ENCODE measurements around the gene SPATA4.
"Not testable (repeated sequence)": the region's sequence is repeated elsewhere in the genome, so short reads cannot be mapped to it uniquely, and the experiment has no call there.

Gene SPATA4

DNA sequence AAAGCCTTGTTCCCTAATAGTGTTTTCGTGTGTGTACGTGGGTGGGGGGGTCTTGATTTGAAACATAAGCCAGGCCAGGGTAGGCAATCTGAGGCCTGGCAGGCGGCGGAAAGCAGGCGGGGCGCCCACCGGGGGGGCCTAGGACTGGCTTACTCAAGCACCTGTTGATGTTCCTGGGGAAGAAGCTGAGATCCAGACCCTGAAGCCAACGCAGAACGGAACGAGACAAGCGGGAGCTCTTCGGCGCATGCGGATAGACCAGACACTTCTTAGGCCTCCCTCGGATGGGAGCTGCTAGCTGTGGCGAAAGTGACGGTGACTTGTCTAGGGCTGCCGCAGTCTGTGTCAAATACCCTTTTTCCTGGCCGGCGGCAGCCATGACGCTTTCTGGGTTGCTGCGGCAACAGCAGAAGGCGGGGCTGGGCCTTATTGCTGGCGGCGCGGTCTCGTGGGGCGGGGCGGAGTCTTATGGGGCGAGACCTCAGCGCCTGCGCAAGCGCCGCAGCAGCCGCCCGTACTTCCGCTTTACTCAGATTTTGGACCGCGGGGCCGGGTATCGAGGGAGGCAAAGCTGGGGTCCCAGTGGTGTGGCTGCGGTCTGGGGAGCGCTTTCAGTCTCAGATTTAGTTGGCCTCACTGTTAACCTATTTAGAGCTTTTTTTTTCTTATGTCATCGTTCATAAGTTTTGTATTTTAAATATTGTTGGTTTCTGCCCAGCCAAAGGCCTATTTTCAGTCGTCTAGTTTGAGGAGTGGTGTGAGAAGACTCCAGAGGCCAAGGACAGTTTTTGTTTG is at the start of gene SPATA4:
TSS of gene SPATA4 (minus strand) at position 402 of the 795 bp plus-strand sequence. CDS start at position 379, 23 bp downstream.
- peak; percentile 74 to 93 (median 78) for DNase-seq

DNA sequence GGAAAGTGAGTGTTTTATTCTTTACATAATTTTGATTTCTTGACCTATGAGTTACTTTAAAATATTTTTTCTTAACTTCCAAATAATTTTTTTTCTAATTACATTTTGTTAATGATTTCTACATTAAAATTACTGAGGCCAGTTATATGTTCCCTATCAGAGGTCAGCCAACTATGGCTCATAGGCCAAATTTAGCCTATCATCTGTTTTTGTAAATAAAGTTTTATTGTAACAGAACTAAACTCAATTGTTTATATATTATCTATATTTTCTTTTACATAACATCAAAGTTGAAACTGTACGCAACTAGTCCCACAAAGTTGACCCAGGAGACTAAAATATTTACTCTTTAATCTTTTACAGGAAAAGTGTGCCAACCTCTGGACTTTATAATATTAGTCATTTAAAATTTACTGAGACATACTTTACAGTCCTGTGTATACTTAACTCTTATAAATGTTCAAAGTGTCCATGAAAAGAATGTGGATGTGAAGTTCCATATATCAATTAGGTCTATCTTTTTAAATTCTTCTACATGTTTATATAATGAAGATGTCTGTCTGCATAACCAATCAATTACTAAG is 47.5 kb upstream of the SPATA4 start:
- DNase-seq = no peak

DNA sequence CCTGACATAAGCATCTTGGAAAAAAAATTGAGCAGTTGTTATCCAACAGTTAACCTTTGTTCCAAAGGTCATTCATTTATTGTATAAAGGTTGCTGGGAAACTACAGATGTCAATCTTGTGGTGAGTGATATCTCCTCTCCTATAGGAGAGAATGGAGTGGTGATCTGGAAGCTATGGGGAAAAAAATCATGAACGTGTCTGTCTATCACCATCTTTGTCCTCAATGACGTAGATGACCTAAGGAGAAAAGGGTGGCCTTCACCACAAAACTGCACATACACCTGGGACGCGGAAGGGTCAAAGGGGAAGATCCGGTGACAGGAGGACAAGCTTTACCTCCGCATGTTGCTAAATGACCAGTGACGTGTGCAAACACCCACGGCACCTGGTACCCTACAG is 46.3 kb upstream of the SPATA4 start:
- no peak for DNase-seq

DNA sequence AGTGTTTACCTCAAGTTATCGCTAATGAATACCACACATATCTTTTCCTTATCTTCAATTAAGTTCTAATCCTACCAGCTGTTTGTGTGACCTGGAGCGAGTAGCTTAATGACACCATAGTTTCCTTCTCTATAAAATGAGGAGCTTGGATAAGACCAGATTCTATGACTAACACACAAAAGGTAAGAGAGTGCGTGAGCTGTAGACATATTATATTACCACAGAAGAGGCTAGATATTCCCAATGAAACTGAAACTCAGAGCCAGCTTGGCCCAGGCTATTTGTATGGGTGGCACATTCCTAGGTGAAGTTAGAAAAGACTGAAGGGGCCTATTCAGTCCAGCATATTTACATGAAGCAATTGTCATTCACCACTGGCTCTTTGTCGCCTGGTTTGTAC is 43.4 kb upstream of the SPATA4 start:
- no peak for DNase-seq

DNA sequence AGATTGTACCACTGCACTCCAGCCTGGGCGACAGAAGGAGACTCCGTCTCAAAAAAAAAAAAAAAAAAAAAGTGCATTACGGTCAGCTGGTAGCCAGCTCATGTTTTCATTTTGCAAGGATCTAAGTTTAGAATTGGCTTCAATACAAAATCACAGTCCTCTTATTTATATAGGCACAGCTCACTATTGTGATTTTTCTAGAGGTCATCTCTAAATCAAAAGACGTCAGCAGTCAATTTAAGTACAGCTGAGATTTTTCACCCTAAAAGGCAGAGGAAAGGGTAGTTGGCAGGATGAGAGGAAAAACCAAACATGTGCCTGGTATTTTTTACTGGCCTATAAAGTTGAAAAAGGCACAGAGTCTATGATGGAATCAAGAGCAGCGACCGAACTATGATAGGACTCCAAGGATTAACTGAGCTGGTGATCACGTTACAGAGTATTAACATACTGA is 42.8 kb upstream of the SPATA4 start:
- DNase-seq = no peak

DNA sequence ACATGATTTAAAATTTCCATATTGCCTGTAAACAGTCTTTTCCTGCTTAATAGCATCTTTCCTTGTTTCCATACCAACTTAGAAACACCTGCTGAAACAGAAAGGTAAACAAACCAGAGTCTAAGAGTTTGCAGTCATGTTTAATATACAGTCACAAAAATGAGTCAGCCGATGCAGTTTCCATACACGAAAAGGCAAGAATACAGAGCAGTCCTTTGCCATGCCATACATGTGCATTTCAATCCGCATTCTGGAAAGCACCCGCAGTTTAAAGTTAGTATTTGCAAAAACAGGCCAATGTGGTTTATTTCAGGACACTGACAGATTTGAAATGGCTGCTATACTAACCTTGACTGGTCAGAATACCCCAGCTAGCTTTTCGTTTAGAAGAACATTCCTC is 41.6 kb upstream of the SPATA4 start:
- no peak for DNase-seq

DNA sequence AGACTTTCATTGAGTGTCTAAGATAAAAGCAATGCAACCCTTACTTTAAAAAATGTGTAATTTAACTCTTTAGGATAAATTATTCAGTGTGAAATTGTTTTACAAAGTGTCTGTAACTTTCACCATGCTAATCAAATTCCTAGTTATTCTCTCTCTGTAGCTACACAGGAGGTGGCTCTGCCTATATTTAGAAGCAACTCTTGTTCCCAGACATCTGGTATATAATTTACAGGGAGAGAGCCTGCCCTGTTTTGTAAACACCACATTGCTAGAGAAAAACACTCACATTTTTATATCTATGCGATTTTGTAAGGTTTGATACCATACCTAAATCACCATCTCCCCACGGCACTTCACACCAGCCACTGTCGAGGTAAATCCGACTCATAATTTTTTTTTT is 35.5 kb upstream of the SPATA4 start:
- DNase-seq = no peak

DNA sequence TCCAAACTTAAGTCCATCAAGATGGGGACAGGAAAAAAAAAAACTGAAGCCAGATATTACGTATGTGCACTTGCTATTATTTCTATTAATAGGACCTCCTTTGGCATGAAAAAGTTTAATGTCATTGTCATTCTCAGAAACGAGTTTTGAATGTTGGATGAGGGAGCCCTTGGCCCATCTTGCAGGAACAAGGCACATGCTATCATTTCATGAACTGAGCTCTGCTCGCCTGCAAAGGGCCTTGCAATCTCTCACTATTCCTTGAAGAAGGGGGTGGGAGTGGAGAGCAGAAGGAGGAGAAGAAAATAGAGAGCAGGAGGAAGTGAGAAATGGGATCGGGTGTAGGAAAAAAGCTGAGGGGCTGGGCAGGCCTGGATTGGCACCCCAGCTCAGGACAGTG is 34.3 kb upstream of the SPATA4 start:
- no peak for DNase-seq

DNA sequence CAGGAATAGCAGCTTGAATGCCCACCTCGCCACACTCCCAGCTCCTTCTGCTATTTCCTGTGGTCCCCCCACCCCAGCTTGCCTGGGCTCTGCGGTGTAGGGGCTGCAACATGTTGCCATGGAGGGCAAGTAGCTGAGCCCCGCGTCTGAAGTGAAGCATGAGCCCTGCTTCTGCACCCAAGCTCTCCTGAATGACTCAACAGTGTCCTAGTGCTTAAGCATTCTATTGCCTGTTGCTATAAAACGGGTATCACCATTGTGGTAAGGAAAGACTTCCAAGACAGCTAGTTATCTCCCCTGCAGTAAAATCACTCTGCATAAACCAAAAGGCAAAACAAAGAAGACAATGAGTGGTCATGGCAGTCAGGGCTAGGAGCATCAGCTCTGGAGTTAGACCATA is 31.4 kb upstream of the SPATA4 start:
- DNase-seq = no peak

DNA sequence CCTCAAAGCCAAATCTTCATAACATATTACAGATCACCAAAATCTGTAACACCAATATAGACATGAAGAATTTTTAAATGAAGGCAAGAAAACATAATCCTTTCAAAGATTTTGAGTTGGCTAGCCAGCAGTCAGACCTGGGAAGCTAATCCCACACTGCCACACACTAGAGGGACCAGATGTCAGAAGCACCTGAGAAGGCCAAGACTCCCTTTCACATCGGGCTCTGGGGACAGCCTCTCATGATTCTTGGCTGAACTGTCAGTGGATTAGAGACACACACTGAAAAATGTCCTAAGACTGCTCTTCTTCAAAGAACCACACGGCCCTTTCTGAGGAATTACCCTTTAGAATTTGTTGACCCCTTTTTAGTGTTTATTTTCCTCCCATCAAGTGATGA is 28.2 kb upstream of the SPATA4 start:
- DNase-seq = no peak

DNA sequence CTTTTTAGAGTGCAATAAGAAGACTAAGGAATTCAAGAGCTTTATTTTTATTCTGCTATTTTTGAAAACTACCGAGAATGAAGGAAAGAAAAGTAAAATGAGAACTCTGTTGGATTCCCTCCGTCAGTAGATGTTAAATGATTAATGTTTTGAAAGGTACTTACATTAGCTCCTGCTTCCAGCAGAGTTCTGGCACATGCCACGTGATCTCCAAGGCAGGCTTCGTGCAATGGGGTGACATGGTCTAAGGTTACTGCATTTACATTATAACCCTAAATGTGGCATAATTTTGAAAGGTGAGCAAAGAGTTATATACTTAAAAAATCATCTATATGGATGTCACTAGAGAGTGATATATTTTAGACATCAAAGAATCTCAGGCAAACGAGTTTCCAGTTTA is 26.8 kb upstream of the SPATA4 start:
- no peak for DNase-seq

DNA sequence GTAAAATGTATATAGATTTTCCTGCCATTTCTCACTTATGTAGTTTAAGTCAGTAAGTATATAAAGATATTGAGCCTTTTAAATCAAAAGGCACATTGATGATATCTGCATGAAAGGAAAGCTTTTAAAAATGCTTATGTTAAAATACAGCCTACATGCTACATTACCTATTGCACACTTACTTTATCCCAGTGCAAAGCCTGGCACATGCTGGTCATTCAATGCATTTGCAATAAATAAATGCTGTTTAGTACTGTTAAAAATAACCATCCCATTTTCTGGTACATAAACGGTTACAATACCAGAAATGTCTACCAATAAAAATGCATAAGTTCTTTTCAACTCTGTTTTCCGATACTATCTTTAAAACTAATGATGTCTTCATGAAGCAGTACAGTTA is 22.1 kb upstream of the SPATA4 start:
- no peak for DNase-seq

DNA sequence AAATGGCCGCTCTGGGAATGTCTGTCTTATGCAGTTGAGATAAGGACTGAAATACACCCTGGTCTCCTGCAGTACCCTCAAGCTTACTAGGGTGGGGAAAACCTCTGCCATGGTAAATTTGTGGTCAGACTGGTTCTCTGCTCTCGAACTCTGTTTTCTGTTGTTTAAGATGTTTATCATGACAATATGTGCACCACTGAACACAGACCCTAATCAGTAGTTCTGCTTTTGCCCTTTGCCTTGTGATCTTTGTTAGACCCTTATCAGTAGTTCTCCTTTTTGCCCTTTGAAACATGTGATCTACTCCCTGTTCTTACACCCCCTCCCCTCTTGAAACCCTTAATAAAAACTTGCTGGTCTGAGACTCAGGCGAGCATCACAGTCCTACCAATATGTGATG is 17.0 kb upstream of the SPATA4 start:
- not testable (repeated sequence) for DNase-seq

DNA sequence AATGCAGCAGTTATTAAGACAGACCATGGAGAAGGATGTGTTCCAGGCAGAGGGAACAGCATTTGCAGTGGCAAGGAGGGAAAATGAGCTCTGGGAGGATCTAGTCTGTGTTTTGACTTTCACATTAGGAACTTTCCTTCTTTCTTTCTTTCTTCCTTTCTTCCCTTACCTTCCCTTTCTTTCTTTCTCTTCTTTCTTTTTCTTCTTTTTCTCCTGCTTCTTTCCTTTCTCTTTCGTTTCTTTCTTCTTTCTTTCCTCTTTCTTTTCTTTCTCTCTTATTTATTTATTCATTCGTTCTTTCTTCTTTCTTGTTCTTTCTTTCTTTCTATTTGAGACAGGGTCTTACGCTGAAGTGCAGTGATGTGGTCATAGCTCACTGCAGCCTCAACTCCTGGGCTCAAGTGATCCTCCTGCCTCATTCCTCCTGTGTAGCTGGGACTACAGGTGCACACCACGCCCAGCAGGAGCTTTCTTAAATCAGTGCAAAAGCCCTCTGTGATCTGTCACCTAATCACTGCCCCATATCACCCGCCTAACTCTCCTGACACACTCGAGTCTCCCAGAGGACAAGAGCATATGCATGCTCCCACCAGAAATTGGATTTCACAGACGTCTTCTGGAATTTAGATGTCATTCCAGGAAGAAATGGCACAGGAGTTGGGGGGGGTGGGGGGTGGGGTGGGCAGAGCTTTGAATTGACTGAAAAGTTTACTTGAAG is 15.4 kb upstream of the SPATA4 start:
- DNase-seq = no peak

DNA sequence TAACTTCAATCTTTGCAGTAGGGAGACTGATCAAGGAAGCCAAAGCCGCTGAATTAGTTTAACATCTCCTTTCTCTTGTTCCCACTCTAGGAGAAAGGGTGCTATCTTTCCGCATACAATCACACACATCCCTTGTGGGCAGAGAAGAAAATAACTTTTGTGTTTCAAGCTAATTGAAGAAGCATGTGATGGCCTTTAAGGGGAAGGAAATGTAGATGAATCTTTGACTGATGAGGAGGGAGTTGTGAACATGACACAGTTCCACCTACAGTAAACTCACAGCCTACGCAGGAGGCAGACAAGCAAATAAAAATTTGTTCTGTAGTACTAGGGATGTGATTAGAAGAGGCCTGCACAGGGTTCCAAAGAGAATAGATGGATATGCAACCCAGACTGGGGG is 14.7 kb upstream of the SPATA4 start:
- no peak for DNase-seq

DNA sequence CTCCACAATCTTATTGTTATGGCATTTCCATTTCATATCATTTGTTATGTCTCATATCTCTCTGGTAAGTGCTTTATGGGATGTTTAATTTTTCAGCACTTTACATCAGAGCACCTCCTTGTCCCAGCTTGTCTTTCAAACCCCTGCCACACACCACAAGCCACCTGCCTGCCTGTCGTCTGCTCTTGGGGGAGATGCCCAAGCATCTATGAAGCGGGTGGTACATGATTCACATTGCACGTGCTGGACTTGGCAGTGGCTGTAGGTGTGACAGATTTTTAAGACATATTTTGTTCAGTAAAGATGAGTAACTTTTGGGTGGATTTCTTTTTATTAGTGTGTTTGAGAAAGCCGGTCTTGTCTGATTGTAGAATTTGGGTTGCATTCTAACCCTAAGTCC is 14.2 kb upstream of the SPATA4 start:
- DNase-seq = no peak

DNA sequence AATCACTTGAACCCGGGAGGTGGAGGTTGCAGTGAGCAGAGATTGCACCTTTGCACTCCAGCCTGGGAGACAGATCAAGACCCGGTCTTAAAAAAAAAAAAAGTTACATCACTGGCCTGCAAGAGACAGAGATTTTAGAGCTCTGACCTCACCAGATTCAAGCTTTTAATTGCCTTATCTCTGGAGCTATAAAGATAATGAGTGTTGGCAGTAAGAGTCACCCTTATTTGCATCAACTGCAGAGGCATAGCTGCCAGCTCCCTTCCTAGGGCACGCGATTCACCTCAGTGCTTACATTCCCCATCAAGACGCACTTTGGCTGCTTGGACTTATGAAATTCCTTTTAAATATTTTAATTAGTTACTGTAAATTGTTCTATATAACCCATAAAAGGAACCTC is 12.5 kb upstream of the SPATA4 start:
- DNase-seq = no peak

DNA sequence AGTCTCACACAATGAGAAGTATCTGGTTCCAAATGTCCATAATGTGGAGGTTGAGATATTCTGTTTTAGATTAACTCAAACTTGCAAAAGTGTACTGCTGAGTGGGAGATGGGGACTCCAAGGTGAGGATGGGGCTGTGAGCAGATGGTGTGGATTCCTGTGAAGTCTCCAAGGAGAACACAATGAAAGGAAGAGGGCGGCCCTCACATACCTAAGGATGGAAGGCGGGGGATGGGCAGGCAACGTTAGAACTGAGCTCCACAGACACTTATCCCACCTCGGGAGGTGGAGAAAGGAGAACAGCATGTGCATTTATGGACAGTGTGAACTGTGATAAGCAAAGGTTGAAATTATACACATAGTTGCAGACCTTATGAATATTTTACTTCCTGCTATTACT is 9.9 kb upstream of the SPATA4 start:
- no peak for DNase-seq

DNA sequence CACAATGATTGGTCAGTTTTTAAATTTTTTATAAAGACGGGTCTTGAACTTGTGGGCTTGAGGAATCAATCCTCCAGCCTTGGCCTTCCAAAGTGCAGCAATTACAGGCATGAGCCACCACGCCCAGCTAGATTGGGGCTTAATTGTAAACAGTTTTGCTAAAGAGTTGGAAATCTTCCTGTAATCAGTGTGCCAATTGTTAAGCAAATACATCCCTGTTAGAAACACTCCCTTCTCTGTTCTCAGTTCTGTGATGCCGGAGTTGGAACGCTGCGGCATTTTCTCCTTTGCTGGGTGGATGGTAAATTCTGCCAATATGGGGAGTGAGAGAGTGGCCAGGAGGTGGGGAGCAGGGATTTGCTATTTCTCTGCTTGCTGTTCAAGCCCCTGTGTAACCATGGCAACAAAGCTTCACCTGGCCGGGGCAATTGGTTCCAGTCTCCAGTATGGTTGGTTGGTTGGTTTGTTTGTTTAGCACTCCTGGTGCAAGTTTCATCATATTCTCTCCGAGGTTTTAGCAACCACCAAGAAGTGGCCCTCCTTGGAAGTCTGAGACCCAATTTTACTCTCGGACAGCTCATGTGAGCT is 3.0 kb upstream of the SPATA4 start:
- DNase-seq = no peak

DNA sequence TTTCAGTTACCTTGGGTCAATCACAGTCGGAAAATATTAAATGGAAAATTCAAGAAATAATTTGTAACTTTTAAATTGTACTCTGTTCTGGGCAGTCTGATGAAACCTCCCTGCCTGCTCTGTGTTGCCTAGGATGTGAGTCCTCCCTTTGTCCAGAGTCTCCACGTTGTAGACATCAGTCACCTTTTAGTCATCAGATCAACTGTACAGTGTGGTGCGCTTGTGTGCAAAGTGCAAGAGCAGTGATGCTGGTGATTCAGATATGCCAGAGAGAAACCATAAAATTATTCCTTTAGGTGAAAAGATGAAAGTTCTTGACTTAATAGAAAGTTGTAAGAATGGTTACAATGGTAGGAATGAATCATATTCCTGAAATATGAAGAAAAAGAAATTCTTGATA is 1.4 kb downstream of the SPATA4 start:
- DNase-seq = peak in 1 of 4 experiments; percentile 1

DNA sequence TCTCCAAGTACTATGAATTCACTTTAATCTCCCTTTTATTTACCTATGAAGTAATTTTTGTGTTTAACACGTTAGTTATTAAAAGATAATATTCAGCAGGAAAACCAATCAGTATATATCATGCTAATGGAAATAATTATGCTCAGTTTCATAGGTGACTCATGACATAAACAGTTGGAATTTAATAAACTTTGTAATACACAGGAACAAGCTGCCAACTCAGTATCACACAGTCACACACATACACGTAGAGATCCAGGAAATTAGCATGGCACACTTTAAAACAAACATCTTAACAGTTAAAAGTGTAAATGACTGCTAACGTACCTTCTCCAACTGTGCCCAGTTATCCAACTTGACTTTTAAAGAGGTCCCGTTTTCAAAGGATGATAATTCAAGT is 2.3 kb downstream of the SPATA4 start:
- no peak for DNase-seq

DNA sequence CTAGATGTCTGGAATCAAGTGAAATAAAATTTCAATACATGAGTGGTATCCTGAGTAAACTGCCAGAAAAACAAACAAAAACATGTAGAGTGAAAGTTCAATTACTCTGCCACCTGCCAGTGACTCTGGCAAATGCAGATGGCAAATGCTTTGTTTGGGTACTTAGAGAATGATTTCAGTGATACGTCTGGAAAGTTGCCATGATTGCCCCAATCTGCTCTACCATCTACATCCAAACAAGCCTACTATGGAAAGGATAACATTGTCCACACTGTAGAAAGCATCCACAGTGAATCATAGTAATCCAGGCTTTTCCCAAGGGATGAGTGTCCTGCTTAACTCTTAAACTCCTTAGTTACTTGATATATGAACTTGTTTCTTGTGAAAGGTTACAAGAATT is 3.4 kb downstream of the SPATA4 start:
- no peak for DNase-seq

DNA sequence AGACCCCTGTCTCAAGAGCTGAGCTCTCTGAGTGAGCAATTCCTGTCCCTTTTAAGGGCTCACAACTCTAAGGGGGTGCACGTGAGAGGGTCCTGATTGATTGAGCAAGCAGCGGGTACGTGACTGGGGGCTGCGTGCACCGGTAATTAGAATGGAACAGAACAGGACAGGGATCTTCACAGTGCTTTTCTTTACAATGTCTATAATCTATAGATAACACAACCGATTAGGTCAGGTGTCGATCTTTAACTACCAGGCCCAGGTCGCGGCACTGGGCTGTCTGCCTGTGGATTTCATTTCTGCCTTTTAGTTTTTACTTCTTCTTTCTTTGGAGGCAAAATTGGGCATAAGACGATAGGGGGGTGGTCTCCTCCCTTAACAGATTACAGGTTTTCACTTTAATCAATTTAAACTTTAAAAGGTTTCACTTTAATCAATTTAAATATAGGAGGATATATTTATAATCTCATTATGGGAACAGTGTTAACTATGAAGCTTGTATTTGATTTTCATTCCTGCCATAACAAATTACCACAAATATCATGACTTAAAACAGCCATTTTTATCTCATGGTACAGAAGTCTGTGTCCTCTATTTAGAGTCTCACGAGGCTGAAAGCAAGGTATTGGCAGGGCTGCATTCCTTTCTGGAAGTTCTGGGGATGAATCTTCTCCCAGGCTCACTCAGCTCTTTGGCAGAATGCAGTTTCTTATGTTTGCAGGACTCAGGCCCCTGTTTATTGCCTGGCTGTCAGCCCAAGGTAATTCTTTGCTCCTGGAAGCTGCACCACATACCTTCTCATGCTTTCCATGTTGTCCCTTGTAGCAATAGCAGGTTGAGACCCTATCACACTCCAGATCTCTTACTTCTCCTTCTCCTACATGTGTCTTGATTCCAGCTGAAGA is 5.2 kb downstream of the SPATA4 start:
- DNase-seq = no peak

Data from activated naive CD4-positive, alpha-beta T cell (primary cell).